Mucosa of descending colon (tissue), 3 donors: Measurements from ENCODE around the gene EIPR1. TPM values are rescaled to one million over a fixed set of nuclear protein-coding genes. Genes with fewer than 3 reads are reported as not detected.
A peak's percentile ranks its signal among the peaks of the same experiment; 100 is the strongest.

Experiments
- ATAC-seq: fragments of 200-7000 bp; cut with Tn5 transposase; one replicate; pipeline ENCODE4 v1.9.1; 2020; ENCODE audit warnings: mild to moderate bottlenecking, moderate library complexity
- DNase-seq, 3 donors: peaks; one replicate each; pipeline ENCODE4 v3.0.0-alpha.2; 2020
- H3K36me3 ChIP-seq: fragments of 200-600 bp; one replicate; pipeline ENCODE4 v1.8.0; 2021; ENCODE audit warnings: low read depth, mild to moderate bottlenecking
- H3K4me1 ChIP-seq: fragments of 200-600 bp; one replicate; pipeline ENCODE4 v1.8.0; 2021; ENCODE audit warnings: low read depth, mild to moderate bottlenecking
- H3K4me3 ChIP-seq: fragments of 200-600 bp; one replicate; pipeline ENCODE4 v1.8.0; 2021; ENCODE audit warnings: mild to moderate bottlenecking
- H3K9me3 ChIP-seq: fragments of 200-600 bp; one replicate; pipeline ENCODE4 v1.8.0; 2021; ENCODE audit warnings: mild to moderate bottlenecking
- CTCF ChIP-seq: fragments of 200-600 bp; IDR thresholded peaks from one replicate; pipeline ENCODE4 v1.8.0; 2022; ENCODE audit warnings: antibody characterized with exemption, mild to moderate bottlenecking
- intact Hi-C, 2 donors: fragments of 100-400 bp; cut with DNase I in 1 of 2; cut with micrococcal nuclease in 1 of 2; formaldehyde crosslinking; loops; one replicate each; pipeline versions ENCODE4 v1.11.0 to v1.11.1; 2022; cut with DNase I, micrococcal nuclease
- total RNA-seq, 3 donors: library from RNA; stranded (reverse); fragmentation: NEBNext Ultra II Directional in 2 of 3; extraction: Animal tissue kit (Norgen Biotek cat#: 25700) in 2 of 3; gene quantifications; one replicate each; pipeline versions ENCODE4 v1.2.1 to v1.2.4, GENCODE V29; 2021 to 2023
- donor health status: DM: no; HTN: no; CAD: no; lungs with moderate emphysema.
- donor health status: DM: no; HTN: no; CAD: no.
- donor health status: DM: no; HTN: yes; CAD: no.

EIPR1 gene
- total RNA-seq, 3 donors from 2014 or later = 15.9 to 27.1 (median 25.0) TPM

DNA sequence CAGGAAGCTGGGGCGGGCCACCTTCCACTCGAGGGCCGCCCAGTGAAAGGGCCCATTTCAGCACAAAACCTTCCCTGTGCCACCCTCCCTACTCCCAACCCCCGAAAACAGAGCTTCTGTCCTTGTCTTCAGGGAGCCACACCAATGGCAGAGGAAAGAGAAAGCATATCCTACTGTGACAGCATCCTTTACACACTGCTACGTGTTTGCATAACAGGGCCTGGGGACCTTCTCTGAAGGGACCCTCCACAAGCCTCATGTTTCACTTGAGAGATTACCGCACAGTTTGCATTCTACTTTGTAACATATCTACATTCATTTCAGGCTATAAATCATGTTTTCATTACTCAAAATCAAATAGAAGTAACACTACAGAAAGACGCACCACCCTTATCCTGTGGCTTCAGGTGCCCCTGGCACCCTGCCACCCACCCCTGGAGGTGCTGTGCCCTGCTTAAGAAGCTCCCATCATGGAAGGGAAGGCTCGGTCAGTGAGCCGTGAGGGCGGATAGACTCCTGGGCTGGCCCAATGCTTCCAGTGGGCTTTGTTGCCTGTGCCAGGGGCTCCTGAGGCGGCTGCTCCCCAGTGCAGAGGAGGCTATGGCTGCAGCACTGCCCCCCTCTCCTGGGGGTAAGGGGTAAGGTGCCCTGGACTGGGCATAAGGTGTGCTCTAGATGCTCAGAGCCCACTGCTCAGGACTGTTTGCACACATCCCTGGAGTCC lies 52.0 kb downstream of the EIPR1 start:
- H3K9me3 ChIP-seq = no peaks in the 10 kb centered on the region
- H3K4me3 ChIP-seq = no peak overlapping the region
- DNase-seq = no peak
- no peak for ATAC-seq
- no peaks in the 10 kb centered on the region for H3K36me3 ChIP-seq
- TF ChIP-seq CTCF = no peak
- H3K4me1 ChIP-seq = no peaks in the 10 kb centered on the region
- intact Hi-C loops = no loop called here

DNA sequence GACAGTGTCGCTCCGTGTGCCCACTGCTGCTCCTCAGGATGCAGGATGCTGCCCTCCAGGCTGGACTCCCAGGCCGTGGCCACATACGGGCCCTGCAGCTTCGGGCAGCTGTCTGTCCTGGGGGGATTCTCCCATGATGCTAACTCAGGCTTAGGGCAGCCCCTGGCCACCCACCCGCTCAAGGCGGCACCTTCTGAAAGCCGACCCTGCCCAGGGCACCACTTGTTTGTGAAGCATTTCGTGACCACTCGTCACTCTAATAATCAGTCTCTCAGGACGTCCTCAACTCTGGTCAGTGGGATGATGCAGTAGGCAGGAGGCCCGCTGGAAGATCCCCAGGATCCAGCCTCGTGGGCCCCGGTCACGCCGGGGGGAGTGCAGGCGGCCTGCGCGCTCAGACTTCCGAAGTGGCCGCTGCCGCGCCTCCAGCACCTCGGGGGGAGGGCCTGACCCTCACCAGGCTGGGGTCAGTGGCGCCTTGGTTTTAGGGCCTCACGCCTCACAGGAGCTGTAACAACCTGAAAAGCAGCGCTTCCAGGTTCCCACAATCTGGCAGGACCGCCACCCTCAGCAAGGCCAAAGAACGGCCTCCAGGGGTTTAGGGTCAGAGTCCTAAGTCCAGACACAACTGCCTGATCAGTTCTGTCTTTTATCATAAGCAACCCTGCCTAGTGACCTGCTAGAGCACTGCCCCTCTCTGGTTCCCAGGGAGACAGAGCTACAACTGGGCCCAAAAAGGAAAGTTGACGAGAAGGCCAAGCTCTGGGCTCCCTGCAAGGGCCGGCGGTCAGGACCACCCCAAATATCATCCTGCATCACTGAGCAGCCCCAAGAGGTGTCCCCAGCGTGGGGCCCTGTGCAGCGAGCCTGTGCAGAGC lies 53.0 kb downstream of the EIPR1 start:
- ATAC-seq (peak; percentile 20), DNase-seq (no peak)
- Histone ChIP-seq H3K4me3 (no peak overlapping the region), H3K4me1 (no peaks in the 10 kb centered on the region), H3K9me3 (no peaks in the 10 kb centered on the region), H3K36me3 (no peaks in the 10 kb centered on the region)
- intact Hi-C loops = no loop called here
- no peak for TF ChIP-seq CTCF

- intact Hi-C loops = no loop called here
- Histone ChIP-seq H3K9me3 (no peaks in the 10 kb centered on the region), H3K4me3 (no peak overlapping the region), H3K4me1 (no peaks in the 10 kb centered on the region), H3K36me3 (no peaks in the 10 kb centered on the region)
- no peak for TF ChIP-seq CTCF
- ATAC-seq (no peak), DNase-seq (no peak)
These were observed 53.6 kb downstream of the EIPR1 start for GRCh38 chr2:3324036-3324386.

DNA sequence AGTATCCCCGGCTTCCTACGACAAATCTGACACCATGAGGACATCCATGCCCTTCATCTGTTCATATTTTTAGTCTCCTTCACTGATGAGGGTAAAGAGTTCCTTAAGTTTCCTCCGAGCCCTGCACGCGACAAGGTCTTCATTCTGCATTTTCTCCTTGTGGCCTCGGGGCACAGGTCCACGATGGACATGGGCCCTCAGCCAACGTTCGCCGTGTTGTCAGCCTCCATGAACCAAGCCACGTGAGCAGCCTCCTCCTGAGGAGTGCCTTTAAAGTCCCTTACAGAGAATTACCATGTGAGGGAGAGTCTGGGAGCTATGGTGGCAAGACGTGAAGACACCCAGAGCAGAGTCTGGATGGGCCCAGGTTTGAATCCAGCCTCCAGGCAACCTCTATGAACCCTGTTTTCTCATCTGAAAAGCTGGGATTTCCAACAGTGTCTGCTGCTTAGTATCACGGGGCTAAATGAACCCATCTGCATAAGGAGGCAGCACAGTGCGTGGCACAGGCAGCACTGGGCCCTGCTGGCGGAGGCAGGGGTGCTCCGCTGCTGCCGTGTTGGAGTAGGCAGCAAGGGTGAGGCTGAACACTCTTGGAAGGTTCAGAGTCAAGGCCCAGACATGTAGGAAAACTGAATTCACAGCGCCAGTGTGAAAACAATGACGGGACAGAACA lies 54.1 kb downstream of the EIPR1 start:
- Histone ChIP-seq H3K9me3 (no peaks in the 10 kb centered on the region), H3K4me3 (no peak overlapping the region), H3K4me1 (no peaks in the 10 kb centered on the region), H3K36me3 (no peaks in the 10 kb centered on the region)
- no peak for TF ChIP-seq CTCF
- intact Hi-C loops = no loop called here
- ATAC-seq = no peak
- DNase-seq = no peak

GRCh38 chr2:3322311-3322970 lies 55.2 kb downstream of the EIPR1 start:
- no peak for TF ChIP-seq CTCF
- intact Hi-C loops = no loop called here
- no peaks in the 10 kb centered on the region for H3K9me3 ChIP-seq
- no peaks in the 10 kb centered on the region for H3K4me1 ChIP-seq
- ATAC-seq = no peak
- no peak overlapping the region for H3K4me3 ChIP-seq
- H3K36me3 ChIP-seq = no peaks in the 10 kb centered on the region
- no peak for DNase-seq
